ENCODE measurements around the gene PCF11.

PCF11 gene

DNA sequence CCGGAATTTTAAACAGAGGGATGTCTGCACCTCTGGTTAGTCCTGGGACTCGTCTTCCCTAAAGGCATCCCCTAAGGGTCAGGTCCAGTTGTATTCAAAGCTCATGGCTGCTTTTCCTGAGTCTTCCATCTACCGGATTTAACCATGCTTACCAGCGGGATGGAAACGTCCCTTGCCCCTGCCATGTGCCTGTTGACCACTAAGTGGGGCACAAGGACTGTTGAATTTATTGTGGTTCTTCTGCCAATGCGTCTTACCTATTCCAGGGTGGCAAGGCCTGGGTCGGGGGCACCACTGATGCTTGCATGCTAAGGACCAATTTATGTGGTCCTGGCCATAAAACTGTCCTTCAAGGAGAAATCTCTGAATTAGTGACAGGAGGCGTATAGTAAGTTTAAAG is 62.2 kb downstream of the PCF11 start:
- TF ChIP-seq, protein P1, sequence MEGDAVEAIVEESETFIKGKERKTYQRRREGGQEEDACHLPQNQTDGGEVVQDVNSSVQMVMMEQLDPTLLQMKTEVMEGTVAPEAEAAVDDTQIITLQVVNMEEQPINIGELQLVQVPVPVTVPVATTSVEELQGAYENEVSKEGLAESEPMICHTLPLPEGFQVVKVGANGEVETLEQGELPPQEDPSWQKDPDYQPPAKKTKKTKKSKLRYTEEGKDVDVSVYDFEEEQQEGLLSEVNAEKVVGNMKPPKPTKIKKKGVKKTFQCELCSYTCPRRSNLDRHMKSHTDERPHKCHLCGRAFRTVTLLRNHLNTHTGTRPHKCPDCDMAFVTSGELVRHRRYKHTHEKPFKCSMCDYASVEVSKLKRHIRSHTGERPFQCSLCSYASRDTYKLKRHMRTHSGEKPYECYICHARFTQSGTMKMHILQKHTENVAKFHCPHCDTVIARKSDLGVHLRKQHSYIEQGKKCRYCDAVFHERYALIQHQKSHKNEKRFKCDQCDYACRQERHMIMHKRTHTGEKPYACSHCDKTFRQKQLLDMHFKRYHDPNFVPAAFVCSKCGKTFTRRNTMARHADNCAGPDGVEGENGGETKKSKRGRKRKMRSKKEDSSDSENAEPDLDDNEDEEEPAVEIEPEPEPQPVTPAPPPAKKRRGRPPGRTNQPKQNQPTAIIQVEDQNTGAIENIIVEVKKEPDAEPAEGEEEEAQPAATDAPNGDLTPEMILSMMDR (conservative IDR thresholded peaks at IDR 0.05): peak; percentile 41; the same call in 1 of the 2 replicates
- no peak overlapping the region for H3K27ac ChIP-seq

DNA sequence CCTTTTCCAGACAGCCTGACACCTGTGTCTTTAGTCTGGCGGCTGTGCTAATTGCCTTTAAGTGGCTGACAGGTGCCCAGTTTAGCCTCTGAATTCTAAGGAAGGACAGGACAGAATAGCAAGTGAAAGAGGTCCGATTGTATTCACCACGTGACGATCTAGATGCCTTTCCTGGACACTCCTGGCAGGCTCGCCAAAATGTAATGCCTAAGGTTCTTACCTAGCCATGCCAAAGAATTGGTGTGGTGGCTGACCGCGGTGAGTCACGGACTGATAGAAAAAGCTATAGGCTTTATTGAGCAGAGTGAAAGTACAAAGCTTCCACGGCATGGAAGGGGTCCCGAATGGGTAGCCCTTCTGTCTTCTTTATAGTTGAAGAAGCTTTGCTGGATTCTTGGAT is 63.3 kb downstream of the PCF11 start:
- H3K27ac ChIP-seq: no peak overlapping the region
- TF ChIP-seq, protein P1 (conservative IDR thresholded peaks at IDR 0.05): no peak

DNA sequence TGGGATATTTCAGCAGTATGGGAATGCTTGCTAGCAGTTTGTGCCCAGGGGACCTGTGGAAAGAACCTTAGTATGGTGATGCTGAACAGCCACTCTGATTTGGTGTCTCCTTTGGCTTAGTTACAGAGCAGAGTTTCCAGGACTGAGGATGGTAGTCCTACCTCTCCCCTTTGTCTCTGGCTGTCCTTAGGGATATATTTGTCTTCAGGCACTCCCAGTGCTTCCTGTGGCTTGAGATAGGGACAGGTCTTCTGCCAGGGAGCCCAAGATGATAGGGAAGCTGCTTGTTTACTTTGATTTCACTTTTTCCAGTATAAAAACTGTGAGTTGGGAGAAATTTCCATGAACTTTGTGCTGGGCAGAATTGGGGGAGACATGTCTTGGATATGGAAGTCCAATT is 64.8 kb downstream of the PCF11 start:
- no peak overlapping the region for H3K27ac ChIP-seq
- TF ChIP-seq, protein P1 (conservative IDR thresholded peaks at IDR 0.05): no peak

DNA sequence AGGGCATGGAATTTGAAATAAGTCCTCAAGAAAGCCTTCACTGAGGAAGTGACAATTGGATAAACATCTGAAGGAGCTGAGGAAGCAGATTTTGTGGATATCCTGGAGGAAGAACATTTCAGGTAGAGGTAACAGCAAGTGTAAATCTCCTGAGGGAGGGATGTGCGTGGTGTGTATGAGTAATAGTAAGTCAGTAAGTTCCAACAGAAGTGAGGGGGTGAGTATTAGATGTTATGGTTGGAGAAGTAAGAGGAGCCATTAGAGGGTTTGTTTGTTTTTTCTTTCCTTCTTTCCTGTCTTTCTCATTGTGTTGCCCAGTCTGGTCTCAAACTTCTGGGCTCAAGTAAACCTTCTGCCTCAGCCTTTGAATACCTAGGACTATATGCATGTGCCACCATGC is 65.6 kb downstream of the PCF11 start:
- no peak overlapping the region for H3K27ac ChIP-seq
- TF ChIP-seq, protein P1 (conservative IDR thresholded peaks at IDR 0.05): no peak

DNA sequence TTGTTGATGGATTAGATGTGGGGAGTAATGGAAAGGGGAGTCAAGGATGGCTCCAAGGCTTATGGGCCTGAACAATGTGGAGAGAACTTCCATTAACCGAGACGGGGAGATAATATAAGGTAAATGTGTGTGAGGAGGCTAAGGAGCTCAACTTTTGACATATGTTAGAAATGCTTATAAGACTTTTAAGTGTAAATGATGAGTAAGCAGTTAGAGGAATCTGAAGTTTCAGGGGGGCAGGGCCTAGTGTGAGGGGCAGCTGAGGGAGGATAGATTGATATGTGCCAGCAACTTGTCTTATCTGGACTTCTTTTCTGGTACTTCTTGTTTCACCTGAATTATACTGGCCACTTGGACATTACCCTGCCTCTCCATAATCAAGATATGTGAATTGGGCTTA is 66.5 kb downstream of the PCF11 start:
- TF ChIP-seq, protein P1 (conservative IDR thresholded peaks at IDR 0.05): no peak

DNA sequence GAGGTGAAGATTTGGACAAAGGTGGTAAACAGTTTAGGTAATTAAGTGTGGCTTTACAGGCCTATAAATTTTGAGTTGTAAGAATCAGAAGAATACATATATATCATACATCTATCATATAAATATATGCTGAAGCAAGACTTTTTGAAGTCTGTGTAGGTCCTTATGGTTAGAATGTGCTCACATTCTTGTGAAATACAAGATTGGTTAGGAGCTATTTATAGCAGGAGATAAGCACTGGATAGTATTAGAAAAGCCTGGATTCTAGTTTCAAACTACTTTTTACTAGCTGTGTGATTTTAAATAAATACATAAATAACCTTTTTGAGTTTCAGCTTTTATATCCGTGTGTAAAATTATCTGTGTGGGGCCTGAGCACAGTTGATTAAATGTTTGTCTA is 78.9 kb downstream of the PCF11 start:
- H3K27ac ChIP-seq: no peak overlapping the region
- TF ChIP-seq, protein P1 (conservative IDR thresholded peaks at IDR 0.05): no peak

More for the DNA sequence above, 66.5 kb downstream of the PCF11 start:
- H3K27ac ChIP-seq: no peak overlapping the region
